Measurements from ENCODE around the gene SEM1. TPM values are rescaled to one million over a fixed set of nuclear protein-coding genes. Genes with fewer than 3 reads are reported as not detected.

The SEM1 gene
- polyA plus RNA-seq, 1 donor from 2014 or later: 49.2 TPM

DNA sequence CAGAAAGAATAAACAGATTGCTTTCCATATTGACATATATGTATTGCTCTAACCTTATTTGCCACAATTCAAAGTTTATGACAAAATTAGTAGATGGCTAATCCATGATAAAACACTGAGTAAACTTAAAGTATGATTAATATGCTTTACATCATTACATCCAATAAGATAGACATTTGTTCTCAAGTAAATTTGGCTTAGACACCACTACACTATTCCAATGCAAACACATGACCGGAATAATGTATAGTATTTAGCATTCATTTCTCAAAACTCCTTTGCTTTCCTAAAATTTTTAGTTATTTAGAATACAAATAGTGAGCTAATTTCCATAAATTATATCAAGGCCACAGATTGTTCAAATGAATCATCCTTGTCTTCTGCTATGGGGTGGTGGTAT lies 20.2 kb downstream of the SEM1 start:
- Histone ChIP-seq H3K9me2 (ENCODE audit: insufficient read depth, low read length) (no peaks in the 10 kb centered on the region), H3K36me3 (ENCODE audit: insufficient read depth, low read length) (no peaks in the 10 kb centered on the region), H4K20me1 (ENCODE audit: insufficient read depth) (no peaks in the 10 kb centered on the region), H3K9me3 (ENCODE audit: low read length) (no peaks in the 10 kb centered on the region), H3K79me2 (replicated peaks; ENCODE audit: insufficient read depth, low read length) (peaks cover 23% of the 10 kb centered on the region), H3K27ac (ENCODE audit: low read length) (no peak overlapping the region), H3F3A (ENCODE audit: insufficient read depth, low read length, poor library complexity, severe bottlenecking) (no peaks in the 10 kb centered on the region), H3K4me2 (ENCODE audit: low read length) (no peak overlapping the region), H3K9ac (ENCODE audit: low read length) (no peak overlapping the region), H2AFZ (ENCODE audit: low read depth, low read length) (no peak overlapping the region), H3K27me3 (ENCODE audit: insufficient read depth, low read depth, low read length) (no peaks in the 10 kb centered on the region), H3K4me3 (ENCODE audit: low read length) (no peak overlapping the region)
- TF ChIP-seq MXI1 (conservative IDR thresholded peaks at IDR 0.05; ENCODE audit: poor library complexity, severe bottlenecking) (no peak), POLR2AphosphoS5 (IDR thresholded peaks at IDR 0.05) (no peak), RAD21 (conservative IDR thresholded peaks at IDR 0.05) (no peak), EP300 (conservative IDR thresholded peaks at IDR 0.05; ENCODE audit: poor library complexity, severe bottlenecking) (no peak), EZH2 (IDR thresholded peaks at IDR 0.05; ENCODE audit: borderline replicate concordance, insufficient read depth, low read length, poor library complexity, severe bottlenecking) (no peak), SMC3 (conservative IDR thresholded peaks at IDR 0.05; ENCODE audit: poor library complexity) (no peak), TAF1 (IDR thresholded peaks at IDR 0.05; ENCODE audit: low read depth) (no peak)
- TF ChIP-seq, protein P1, sequence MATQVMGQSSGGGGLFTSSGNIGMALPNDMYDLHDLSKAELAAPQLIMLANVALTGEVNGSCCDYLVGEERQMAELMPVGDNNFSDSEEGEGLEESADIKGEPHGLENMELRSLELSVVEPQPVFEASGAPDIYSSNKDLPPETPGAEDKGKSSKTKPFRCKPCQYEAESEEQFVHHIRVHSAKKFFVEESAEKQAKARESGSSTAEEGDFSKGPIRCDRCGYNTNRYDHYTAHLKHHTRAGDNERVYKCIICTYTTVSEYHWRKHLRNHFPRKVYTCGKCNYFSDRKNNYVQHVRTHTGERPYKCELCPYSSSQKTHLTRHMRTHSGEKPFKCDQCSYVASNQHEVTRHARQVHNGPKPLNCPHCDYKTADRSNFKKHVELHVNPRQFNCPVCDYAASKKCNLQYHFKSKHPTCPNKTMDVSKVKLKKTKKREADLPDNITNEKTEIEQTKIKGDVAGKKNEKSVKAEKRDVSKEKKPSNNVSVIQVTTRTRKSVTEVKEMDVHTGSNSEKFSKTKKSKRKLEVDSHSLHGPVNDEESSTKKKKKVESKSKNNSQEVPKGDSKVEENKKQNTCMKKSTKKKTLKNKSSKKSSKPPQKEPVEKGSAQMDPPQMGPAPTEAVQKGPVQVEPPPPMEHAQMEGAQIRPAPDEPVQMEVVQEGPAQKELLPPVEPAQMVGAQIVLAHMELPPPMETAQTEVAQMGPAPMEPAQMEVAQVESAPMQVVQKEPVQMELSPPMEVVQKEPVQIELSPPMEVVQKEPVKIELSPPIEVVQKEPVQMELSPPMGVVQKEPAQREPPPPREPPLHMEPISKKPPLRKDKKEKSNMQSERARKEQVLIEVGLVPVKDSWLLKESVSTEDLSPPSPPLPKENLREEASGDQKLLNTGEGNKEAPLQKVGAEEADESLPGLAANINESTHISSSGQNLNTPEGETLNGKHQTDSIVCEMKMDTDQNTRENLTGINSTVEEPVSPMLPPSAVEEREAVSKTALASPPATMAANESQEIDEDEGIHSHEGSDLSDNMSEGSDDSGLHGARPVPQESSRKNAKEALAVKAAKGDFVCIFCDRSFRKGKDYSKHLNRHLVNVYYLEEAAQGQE (IDR thresholded peaks at IDR 0.05; ENCODE audit: borderline replicate concordance): no peak
- TF ChIP-seq, protein P2, sequence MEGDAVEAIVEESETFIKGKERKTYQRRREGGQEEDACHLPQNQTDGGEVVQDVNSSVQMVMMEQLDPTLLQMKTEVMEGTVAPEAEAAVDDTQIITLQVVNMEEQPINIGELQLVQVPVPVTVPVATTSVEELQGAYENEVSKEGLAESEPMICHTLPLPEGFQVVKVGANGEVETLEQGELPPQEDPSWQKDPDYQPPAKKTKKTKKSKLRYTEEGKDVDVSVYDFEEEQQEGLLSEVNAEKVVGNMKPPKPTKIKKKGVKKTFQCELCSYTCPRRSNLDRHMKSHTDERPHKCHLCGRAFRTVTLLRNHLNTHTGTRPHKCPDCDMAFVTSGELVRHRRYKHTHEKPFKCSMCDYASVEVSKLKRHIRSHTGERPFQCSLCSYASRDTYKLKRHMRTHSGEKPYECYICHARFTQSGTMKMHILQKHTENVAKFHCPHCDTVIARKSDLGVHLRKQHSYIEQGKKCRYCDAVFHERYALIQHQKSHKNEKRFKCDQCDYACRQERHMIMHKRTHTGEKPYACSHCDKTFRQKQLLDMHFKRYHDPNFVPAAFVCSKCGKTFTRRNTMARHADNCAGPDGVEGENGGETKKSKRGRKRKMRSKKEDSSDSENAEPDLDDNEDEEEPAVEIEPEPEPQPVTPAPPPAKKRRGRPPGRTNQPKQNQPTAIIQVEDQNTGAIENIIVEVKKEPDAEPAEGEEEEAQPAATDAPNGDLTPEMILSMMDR (IDR thresholded peaks at IDR 0.05; ENCODE audit: poor library complexity, severe bottlenecking): no peak

DNA sequence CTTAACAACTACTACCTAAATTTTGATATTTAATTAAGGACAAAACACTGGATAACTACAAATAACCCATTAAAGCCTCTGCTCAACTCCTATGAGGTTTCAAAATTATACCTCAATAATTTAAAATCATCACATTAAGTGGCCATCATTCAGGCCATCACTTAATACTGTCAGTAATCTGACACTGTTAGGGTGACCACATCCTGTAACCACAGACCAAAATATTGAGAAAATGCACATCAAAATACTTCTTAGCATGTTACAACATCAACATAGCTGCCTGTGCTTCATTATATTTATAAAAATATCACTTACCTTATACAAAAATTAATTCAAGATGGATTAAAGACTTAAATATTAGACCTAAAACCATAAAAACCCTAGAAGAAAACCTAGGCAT lies 23.3 kb downstream of the SEM1 start:
- Histone ChIP-seq H3K27ac (ENCODE audit: low read length) (no peak overlapping the region), H3K27me3 (ENCODE audit: insufficient read depth, low read depth, low read length) (no peaks in the 10 kb centered on the region), H3K9me2 (ENCODE audit: insufficient read depth, low read length) (no peaks in the 10 kb centered on the region), H4K20me1 (ENCODE audit: insufficient read depth) (no peaks in the 10 kb centered on the region), H3F3A (ENCODE audit: insufficient read depth, low read length, poor library complexity, severe bottlenecking) (no peaks in the 10 kb centered on the region), H3K36me3 (ENCODE audit: insufficient read depth, low read length) (no peaks in the 10 kb centered on the region), H3K79me2 (replicated peaks; ENCODE audit: insufficient read depth, low read length) (peaks cover 18% of the 10 kb centered on the region), H2AFZ (ENCODE audit: low read depth, low read length) (no peak overlapping the region), H3K4me3 (ENCODE audit: low read length) (no peak overlapping the region), H3K9ac (ENCODE audit: low read length) (no peak overlapping the region), H3K4me2 (ENCODE audit: low read length) (no peak overlapping the region), H3K9me3 (ENCODE audit: low read length) (no peaks in the 10 kb centered on the region)
- TF ChIP-seq TAF1 (IDR thresholded peaks at IDR 0.05; ENCODE audit: low read depth) (no peak), MXI1 (conservative IDR thresholded peaks at IDR 0.05; ENCODE audit: poor library complexity, severe bottlenecking) (no peak), RAD21 (conservative IDR thresholded peaks at IDR 0.05) (no peak), SMC3 (conservative IDR thresholded peaks at IDR 0.05; ENCODE audit: poor library complexity) (no peak), EZH2 (IDR thresholded peaks at IDR 0.05; ENCODE audit: borderline replicate concordance, insufficient read depth, low read length, poor library complexity, severe bottlenecking) (no peak), EP300 (conservative IDR thresholded peaks at IDR 0.05; ENCODE audit: poor library complexity, severe bottlenecking) (no peak), POLR2AphosphoS5 (IDR thresholded peaks at IDR 0.05) (no peak)
- TF ChIP-seq, protein P1 (IDR thresholded peaks at IDR 0.05; ENCODE audit: borderline replicate concordance): no peak
- TF ChIP-seq, protein P2 (IDR thresholded peaks at IDR 0.05; ENCODE audit: poor library complexity, severe bottlenecking): no peak

Data from neural cell (in vitro differentiated cells).